ENCODE measurements around the gene CBX5.

DNA sequence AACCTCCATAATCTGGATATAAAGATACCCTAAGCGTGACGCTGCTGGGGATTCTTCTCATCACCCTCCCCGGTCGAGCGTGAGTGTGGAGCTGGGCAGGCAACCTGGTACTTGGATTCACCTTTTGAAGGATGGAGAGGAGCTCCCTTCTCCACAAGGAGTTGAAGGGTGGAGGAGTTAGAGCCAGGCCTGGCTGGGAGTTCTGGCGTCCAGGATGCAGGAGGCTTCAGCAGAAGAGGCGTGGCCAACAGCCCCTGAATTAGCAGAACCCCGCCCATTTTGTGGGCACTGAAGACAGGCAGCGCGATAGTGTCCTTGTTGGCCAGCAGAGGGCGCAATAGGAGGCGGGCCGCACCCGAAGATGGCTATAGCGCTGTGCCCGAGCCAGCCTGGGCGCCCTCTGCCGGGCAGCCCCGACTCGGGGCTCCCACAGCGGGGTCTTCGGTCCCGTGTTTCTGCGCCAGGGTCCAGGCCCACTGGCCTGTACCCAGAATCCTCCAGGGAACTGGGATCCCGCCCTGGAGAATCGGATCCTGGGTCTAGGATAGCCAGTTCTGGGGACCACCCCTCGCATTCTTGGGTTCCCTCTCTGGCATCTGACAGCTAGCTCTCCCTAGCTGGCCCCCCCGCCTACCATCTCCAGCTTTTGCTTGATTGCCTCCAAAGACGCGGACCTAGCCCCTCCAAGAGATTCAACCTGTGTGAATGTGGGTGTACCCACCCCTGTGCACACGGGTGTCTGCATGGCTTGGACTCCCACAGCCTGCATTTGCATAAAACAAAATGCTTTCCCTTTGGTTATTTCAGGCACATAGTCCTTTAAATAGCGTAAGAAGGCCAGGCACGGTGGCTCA lies 65.1 kb downstream of the CBX5 start:
- TF ChIP-seq, protein P1, sequence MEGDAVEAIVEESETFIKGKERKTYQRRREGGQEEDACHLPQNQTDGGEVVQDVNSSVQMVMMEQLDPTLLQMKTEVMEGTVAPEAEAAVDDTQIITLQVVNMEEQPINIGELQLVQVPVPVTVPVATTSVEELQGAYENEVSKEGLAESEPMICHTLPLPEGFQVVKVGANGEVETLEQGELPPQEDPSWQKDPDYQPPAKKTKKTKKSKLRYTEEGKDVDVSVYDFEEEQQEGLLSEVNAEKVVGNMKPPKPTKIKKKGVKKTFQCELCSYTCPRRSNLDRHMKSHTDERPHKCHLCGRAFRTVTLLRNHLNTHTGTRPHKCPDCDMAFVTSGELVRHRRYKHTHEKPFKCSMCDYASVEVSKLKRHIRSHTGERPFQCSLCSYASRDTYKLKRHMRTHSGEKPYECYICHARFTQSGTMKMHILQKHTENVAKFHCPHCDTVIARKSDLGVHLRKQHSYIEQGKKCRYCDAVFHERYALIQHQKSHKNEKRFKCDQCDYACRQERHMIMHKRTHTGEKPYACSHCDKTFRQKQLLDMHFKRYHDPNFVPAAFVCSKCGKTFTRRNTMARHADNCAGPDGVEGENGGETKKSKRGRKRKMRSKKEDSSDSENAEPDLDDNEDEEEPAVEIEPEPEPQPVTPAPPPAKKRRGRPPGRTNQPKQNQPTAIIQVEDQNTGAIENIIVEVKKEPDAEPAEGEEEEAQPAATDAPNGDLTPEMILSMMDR (conservative IDR thresholded peaks at IDR 0.05; ENCODE audit: low read length): peak; percentile 100
- TF ChIP-seq EZH2phosphoT487 (IDR thresholded peaks at IDR 0.05; ENCODE audit: borderline replicate concordance, low read depth, low read length): no peak
